ENCODE measurements around the gene BIK.
"Not testable (repeated sequence)": the region's sequence is repeated elsewhere in the genome, so short reads cannot be mapped to it uniquely, and the experiment has no call there.

Gene BIK

GRCh38 chr22:43110444-43110926 lies at the start of gene BIK:
Gene BIK (plus strand): TSS chr22:43110750. CDS start chr22:43124023, 13,273 bp downstream.
- peak; percentile 35 for DNase-seq

- no peak for DNase-seq
Observed at GRCh38 chr22:43066134-43066533, 44.4 kb upstream of the BIK start.

- DNase-seq = no peak
Observed at GRCh38 chr22:43066844-43067385, 43.6 kb upstream of the BIK start.

GRCh38 chr22:43077121-43077877 lies 33.3 kb upstream of the BIK start:
- no peak for DNase-seq

GRCh38 chr22:43078522-43078921 lies 32.0 kb upstream of the BIK start:
- no peak for DNase-seq

GRCh38 chr22:43079742-43080141 lies 30.8 kb upstream of the BIK start:
- DNase-seq = no peak

GRCh38 chr22:43080616-43081015 lies 29.9 kb upstream of the BIK start:
- no peak for DNase-seq

GRCh38 chr22:43081968-43082367 lies 28.6 kb upstream of the BIK start:
- DNase-seq = no peak

GRCh38 chr22:43085658-43086606 lies 24.6 kb upstream of the BIK start:
- DNase-seq = no peak

- DNase-seq = no peak
Observed at GRCh38 chr22:43088627-43088983, 21.9 kb upstream of the BIK start.

GRCh38 chr22:43088984-43089717 lies 21.4 kb upstream of the BIK start, which contains the start of gene TTLL1:
Gene TTLL1 (minus strand): TSS chr22:43089391. CDS start chr22:43075586, 13,805 bp downstream.
- DNase-seq = peak; percentile 83

- no peak for DNase-seq
Observed at GRCh38 chr22:43090130-43090789, 20.3 kb upstream of the BIK start.

GRCh38 chr22:43092085-43092484 lies 18.5 kb upstream of the BIK start:
- no peak for DNase-seq

GRCh38 chr22:43094085-43094484 lies 16.5 kb upstream of the BIK start:
- no peak for DNase-seq

- no peak for DNase-seq
Observed at GRCh38 chr22:43094551-43094950, 16.0 kb upstream of the BIK start.

- no peak for DNase-seq
Observed at GRCh38 chr22:43096420-43096819, 14.1 kb upstream of the BIK start.

- no peak for DNase-seq
Observed at GRCh38 chr22:43098356-43098755, 12.2 kb upstream of the BIK start.

- no peak for DNase-seq
Observed at GRCh38 chr22:43099095-43099494, 11.5 kb upstream of the BIK start.

- no peak for DNase-seq
Observed at GRCh38 chr22:43100225-43100624, 10.3 kb upstream of the BIK start.

- DNase-seq = no peak
Observed at GRCh38 chr22:43101306-43101705, 9.2 kb upstream of the BIK start.

- DNase-seq = not testable (repeated sequence)
Observed at GRCh38 chr22:43104056-43104625, 6.4 kb upstream of the BIK start.

GRCh38 chr22:43104950-43105349 lies 5.6 kb upstream of the BIK start:
- not testable (repeated sequence) for DNase-seq

Measured in activated gamma-delta T cell treated with Interleukin-2 at 50 U/mL for 16 hours (primary cell).